Neural cell (in vitro differentiated cells): Measurements from ENCODE around the gene KRT33A.

Source experiments
- EP300 ChIP-seq: fragments of 450-650 bp; conservative IDR thresholded peaks from 2 replicates; pipeline ENCODE4 v1.6.1; 2014; ENCODE audit warnings: antibody characterized with exemption, mild to moderate bottlenecking, moderate library complexity; ENCODE audit not compliant: poor library complexity, severe bottlenecking
- POLR2AphosphoS5 ChIP-seq: IDR thresholded peaks from 2 replicates; pipeline ENCODE4 v1.6.1; 2012
- RAD21 ChIP-seq: fragments of 450-650 bp; conservative IDR thresholded peaks from 2 replicates; pipeline ENCODE4 v1.6.1; 2014; ENCODE audit warnings: antibody characterized with exemption, mild to moderate bottlenecking, moderate library complexity
- TAF1 ChIP-seq: IDR thresholded peaks from 2 replicates; pipeline ENCODE4 v1.6.1; 2012; ENCODE audit warnings: low read depth
- TF ChIP-seq, protein P1 (sequence below): fragments of 450-650 bp; IDR thresholded peaks from 2 replicates; pipeline ENCODE4 v1.5.1; 2014; ENCODE audit warnings: antibody characterized with exemption, mild to moderate bottlenecking, moderate library complexity; ENCODE audit not compliant: poor library complexity, severe bottlenecking

- TF ChIP-seq, protein P1, sequence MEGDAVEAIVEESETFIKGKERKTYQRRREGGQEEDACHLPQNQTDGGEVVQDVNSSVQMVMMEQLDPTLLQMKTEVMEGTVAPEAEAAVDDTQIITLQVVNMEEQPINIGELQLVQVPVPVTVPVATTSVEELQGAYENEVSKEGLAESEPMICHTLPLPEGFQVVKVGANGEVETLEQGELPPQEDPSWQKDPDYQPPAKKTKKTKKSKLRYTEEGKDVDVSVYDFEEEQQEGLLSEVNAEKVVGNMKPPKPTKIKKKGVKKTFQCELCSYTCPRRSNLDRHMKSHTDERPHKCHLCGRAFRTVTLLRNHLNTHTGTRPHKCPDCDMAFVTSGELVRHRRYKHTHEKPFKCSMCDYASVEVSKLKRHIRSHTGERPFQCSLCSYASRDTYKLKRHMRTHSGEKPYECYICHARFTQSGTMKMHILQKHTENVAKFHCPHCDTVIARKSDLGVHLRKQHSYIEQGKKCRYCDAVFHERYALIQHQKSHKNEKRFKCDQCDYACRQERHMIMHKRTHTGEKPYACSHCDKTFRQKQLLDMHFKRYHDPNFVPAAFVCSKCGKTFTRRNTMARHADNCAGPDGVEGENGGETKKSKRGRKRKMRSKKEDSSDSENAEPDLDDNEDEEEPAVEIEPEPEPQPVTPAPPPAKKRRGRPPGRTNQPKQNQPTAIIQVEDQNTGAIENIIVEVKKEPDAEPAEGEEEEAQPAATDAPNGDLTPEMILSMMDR, result no peak
- TF ChIP-seq POLR2AphosphoS5 (no peak), RAD21 (no peak), TAF1 (no peak), EP300 (no peak)
These were observed 24.2 kb downstream of the KRT33A start for GRCh38 chr17:41326173-41327145.
